CD1c-positive myeloid dendritic cell (primary cell): ENCODE measurements around the gene SLC26A1.
"Not testable (repeated sequence)": the region's sequence is repeated elsewhere in the genome, so short reads cannot be mapped to it uniquely, and the experiment has no call there.

Experiments
- DNase-seq: peaks from one replicate; pipeline ENCODE4 v3.0.0-alpha.2; 2016; ENCODE audit errors: extremely low spot score

The SLC26A1 gene

DNA sequence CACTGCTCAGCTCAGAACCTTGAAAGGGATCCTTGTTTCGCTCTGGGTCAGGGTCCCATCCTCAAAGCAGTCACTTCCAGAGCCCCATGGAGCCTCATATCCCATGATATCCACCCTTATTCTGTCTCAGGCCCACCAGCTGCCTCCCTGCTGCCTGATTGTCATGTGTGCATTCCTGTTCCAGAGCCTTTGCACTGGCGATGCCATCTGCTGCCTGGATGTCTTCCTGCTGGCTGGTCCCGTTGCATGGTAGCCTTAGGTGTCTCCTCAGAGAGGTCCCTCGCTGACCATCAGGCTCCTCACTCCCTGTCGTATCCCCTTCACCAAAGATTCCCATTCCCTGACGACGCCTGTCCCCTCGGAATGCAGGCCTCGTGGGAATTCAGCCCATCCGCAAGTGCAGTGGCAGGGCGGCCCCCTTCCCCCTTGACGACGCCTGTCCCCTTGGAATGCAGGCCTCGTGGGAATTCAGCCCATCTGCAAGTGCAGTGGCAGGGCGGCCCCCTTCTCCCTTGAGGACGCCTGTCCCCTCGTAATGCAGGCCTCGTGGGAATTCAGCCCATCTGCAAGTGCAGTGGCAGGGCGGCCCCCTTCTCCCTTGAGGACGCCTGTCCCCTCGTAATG lies 6.1 kb upstream of the SLC26A1 start:
- DNase-seq, result not testable (repeated sequence)

DNA sequence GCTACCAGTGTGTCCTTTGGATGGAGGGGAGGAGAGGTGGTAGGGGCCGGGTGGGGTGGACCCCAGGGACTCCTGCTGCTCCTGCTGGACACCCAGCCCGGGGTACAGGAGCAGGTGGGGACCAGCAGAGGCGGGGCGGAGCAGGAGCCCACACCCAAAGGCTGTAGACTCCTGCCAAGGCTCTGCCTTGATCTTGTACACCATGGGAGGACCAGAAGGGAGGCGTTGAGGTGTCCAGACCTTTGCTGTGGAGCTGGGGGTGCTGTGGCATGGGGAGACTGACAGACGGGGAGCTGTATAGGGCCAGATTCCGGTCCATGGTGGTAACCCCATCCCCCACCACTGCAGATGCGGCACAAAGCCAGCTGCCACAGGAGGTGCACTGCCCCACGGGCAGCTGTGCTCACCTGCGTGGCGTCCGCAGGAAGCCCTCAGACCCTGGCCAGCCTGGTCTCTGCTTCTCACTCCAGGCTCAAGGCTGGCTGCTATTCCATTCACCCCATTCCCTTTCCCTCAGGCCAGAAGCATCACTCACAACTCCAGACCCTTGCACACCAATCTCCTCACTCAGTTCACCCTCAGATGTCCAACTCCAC lies 5.0 kb upstream of the SLC26A1 start:
- DNase-seq, result no peak

DNA sequence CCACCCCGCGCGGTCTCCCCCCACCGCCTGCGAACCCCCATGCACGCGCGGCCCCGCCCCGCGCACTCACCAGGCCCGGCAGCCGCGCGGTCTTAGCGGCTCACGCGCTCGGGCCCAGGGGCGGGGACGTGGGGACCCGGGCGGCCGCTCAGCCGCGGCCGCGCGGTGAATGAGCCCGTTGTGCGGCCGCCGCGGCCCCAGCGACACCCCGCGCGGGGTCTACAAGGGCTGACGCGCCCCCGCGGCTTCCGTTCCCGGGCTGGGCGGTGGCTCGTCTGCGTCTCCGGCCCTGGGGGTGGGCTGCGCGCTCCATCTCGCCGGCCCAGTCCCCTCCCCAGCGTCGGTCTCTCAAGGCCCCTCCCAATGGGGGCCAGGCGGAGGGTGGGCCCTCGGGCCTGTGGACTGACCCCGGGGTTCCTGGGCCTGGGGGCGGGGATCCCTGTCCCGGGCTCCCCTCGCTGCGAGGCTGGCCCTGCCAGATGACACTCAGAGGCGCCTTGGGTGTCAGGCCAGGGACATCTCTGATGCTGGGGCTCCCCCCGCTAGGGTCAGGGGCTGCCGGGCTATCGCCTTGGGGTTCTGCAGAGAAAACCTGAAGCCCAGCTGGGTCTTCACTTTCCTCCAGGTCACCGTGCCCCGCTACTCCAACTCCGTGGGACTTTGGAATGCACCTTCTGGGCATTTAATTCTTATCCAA lies 4.3 kb upstream of the SLC26A1 start:
- DNase-seq, result no peak

DNA sequence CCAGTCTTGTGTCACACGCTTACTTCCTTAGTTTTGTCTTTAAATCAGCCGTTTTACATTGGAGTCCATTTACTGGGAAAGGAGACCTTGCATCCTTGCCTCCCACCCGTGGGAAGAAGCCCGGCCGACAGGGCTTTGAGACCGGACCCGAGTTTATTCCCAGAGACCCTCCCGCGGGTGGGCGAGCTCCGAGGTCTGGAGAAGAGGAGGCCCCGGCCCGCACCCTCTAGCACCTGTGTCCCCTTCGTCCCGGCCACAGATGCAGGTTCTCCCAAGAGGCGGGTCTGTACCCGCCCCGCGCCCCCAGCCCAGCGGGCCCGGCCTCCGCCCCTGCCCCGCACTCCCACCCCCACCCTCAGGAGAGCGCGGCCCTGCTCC lies 3.8 kb upstream of the SLC26A1 start:
- no peak for DNase-seq

DNA sequence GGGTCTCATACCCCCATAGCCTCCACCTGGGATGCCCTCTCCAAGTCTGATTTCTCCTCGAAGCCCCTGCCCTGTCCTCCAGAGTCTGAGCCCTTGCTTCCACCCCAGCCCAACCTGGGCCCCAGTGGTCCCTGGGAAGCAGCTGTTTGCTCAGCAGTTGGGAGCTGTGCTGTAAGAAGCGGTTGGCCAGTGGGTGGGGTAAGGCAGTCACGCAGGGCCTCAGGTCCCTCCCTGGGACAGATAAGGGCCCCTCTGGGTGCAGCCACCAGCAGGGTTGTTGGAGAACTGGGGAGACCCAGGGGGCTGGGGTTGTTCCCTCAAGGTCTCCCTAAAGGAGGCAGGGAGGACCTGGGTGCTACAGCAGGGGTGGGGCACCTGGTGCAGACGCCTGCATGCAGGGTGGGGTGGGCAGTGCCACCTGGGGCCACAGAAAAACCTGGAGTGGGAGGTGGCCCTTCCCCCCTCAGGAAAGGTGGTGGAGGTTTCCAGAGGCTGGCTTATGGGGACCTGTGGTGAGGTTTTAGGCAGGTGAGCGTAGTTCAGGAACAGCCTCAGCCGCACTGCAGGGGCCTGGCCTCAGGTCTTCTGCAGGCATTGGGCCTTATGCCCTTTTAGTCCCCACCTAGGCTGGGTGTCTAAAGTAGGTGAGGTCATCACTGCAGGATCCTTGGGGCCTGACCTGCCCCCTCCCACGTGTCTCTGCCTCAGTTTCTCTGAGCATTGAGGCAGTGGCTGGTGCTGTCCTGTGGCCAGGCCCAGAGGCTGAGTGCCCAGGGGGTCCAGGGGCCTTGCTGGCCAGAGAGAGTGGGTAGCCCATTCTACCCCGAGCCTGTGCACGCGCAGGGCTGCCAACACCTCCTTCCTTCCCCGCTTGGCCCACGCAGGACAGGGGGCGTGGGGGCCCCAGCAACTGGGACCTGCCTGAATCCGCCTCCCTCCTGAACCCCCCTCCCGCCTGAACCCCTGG lies 3.1 kb upstream of the SLC26A1 start:
- DNase-seq, result no peak

DNA sequence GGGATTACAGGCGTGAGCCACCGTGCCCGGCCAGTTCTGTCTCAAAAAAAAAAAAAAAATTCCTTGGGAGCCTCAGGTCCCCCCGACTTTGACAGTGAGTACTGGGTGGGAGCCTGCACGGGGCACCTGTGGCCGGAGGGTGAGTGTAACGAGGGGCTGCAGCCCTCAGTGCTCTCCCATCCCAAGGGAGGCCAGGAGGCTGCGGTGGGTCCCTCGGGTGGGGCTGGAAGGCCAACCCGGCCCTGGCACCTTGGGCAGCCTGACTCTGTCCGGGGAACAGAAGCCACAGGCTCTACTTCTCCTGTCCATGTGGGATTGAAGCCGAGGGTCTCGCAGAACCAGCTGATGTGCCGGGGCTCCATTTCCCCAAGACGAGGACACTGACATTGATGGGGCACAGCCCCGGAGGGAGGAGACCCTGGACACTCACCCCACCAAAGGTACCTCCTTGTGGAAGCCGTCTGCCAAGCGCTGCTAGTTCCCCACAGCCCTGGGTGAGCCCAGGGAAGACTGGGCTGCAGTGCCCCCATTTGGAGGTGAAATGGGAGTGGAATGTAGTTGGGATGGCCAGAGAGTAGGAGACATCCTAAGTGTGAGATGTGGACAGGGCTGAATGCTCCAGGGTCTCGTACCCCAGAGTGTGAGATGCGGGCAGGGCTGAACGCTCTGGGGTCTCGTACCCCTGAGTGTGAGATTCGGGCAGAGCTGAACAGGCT lies 2.3 kb upstream of the SLC26A1 start:
- no peak for DNase-seq

DNA sequence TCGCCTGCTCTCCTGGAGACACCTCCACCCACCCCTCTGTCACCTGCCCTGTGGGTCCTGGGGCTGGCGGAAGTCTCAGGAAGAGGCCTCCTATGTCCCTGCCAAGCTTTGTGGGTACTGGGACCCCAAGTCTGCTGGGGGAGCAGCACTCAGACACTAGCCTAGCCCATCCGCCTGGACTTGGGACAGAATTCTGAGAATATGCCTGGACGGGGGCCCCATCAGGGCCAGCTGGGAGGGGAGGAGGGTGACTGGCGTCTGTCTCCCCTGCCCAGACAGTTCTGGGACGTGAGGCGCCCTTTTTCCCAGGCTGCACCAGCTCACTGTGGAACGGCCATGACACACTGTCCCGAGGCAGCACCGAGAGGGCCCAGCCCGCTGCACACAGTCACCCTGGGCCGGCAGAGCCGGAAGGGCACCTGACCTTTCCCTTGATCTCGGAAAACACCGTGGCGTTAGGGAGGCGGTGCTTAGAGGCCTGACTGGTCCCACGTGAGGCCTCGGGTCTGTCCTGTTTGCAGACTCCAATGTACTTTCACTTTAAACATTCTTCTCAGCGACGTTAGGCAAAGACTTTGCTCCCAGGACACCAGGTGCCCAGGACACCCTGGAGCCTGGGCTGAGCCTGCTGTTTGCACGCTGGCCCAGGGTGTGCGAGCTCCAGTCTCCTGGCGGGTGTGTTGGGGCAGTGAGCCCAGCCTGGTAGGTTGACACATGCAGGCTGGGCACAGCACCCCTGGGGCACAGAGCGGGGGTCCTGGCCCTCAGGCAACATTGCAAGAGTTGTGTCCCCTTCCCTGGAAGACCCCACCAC lies 700 bp downstream of the SLC26A1 start:
- DNase-seq, result no peak

DNA sequence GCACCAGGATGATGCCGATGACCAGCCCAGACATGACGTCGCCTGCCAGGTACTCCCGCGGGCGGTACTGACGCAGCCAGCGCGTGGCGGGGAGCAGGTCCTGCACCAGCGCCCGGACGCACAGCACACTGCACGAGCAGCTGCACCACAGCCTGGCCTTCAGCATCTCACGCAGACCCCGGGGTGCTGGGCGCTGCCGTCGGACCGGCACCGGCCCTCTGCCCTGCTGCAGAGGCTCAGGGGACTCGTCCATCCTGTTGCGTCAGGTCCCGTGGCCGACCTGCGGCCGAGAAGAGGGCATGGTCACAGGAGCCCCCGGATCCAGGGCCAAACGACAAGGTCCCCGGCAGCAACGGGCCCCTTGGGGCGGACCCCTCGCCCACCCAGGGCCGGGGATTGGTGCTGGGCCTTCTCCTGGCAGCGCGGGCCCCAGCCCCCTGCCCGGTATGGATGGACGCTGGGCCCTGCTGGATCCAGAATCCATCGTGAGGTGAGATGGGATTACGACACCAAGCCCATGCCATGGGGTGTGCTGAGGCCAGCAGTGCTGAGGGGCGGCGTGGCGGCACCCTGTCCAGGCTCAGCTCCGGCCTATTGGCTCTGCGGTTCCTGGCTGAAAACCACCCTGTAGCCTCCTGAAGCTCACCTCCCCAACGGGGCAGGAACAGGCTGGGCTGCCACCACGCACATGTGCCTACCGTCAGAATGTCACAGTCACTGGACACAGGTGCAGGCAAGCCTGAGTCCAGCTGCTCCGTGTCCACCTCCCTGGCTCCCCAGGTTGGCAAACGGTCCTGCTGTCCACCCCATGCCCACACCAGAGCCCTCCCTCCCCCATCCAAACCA lies 1.5 kb downstream of the SLC26A1 start:
- DNase-seq, result no peak

DNA sequence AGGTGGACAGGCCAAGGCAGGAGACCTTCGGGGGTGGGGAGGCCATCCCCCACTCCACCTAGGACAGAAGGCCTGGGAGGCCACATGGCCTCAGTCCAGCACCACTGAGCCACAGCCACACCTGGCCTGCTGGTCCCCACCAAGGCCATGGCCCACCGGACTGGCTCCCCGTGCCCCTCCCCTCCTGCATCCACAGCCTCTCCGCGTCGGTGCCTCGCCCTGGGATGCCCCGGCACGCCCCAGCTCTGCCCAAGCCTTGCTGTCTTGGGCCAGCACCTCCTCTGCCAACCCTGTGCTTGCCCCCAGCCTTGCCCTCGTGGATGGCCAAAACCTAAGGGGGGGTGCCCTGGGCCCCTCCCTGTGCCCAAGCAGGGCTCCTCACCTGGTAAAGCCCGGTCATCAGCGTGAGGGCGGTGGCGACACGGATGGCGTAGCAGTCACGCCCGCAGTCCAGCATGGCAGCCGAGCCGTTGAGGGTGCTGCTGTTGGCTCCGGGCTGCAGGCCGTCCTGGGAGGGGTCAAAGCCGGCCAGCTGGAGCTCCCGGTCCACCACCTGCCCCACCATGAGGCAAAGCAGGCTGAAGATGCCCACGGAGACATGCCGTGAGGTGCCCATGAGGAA lies 2.3 kb downstream of the SLC26A1 start:
- no peak for DNase-seq

DNA sequence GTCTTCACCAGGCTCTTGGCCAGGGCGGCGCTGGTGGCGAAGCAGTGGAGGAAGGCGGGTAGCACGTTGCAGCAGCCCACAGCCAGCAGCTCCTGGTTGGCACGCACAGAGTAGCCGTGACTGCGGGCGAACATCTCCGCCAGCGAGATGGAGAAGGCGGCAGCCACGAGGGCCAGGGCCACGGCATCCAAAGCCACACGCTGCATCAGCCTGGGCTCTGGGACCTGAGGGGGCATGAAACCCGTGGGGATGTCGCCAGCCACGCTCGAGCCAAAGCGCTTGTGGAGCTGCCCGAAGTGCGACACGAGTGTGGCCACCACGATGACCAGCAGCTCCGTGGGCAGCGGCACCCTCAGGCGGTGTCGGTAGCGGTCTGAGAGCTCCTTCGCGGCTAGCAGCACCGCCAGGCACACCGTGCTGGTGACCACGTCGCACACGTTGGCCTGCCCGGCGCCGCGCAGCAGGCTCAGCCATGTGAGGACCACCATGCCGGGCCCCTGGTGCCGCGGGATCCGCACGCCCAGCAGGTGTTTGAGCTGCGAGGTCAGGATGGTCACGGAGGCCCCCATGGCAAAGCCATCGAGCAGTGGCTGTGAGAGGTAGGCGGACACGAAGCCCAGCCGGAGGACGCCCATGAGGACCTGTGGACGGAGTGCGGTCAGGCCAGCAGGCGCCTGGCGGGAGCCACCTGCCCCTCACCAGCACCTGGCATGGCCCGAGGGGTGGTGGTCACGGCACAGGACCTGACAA lies 3.3 kb downstream of the SLC26A1 start:
- no peak for DNase-seq

DNA sequence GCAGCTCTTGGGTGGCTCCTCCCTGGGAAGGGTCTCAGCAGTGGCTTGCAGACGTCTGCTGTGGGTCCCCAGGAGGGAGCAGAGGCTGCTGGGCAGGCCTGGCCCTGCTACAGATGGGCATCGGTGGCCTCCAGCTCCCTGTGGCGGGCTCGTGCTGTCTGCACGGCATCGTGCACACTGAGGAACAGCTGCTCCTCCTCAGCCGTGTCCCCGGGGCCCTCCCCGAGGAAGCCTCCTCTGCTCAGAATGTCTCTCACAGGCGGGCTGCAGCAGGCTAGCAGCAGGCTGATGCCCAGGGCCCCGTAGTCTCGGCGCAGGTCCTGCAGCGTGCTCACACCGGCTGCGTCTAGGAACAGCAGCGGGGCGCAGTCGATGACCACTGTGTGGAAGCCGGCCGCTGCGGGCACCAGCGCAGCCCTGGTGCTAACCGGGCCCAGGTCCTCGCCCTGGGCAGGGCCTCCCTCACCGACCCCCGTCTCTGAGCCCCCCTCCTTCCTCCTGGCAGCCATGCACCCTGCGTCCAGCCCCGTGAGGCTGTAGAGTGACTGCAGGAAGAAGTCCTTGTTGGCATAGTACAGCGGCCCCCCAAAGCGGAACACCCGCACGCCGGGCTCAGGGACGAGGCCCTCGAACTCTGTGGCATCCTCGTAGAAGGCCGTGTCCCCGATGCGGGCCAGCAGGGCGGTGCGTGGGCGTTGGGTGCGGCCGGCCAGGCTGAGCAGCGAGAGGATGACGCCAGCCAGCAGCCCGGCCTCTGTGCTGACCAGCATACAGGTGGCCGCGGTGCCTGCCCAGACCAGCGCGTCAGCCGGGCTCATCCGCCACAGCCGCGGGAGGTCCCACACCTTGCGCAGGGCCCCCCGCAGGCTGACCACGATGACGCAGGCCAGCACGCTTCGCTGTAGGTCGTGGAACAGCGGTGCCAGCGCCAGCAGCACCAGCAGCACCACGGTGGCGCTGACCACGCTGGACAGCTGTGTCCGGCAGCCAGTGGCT lies 4.2 kb downstream of the SLC26A1 start:
- DNase-seq, result no peak

DNA sequence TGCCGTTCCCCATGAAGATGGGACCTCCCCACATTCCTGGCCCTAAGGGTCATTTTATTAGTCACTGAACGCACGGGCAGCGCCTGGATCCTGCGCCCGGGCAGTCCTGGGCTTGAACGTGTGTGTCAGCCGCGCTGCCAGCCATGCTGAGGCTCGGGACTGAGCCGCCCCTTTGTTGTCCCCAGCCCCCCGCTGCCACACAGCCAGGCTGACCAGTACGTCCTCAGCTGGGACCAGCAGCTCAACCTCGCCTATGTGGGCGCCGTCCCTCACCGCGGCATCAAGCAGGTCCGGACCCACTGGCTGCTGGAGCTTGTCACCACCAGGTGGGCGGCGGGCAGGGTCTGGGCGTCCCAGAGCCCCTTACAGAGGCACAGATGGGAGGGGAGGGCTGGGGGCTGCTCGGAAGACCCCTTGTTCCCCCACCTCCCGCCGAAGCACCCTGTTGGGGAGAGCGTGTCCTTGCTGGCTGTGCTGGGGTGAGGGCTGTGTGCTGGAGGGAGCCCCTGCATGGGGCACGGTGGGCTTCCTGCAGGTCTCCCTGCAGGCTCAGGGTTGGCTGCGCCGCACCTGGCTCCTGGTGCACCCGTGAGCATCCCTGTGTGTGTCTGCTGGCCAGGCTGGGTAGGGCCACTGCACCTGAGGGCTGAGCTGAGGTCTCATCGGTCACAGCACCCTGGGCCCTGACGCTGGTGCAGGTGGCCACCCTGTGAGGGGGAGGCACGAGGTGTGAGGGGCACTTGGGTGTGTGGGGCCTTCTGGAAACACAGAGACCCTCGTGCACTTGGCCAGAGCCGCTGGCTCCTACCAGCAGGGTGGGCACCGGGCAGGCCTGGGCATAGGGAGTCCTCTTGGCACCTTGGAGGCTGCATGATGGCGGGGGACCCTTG lies 5.3 kb downstream of the SLC26A1 start:
- DNase-seq, result no peak

DNA sequence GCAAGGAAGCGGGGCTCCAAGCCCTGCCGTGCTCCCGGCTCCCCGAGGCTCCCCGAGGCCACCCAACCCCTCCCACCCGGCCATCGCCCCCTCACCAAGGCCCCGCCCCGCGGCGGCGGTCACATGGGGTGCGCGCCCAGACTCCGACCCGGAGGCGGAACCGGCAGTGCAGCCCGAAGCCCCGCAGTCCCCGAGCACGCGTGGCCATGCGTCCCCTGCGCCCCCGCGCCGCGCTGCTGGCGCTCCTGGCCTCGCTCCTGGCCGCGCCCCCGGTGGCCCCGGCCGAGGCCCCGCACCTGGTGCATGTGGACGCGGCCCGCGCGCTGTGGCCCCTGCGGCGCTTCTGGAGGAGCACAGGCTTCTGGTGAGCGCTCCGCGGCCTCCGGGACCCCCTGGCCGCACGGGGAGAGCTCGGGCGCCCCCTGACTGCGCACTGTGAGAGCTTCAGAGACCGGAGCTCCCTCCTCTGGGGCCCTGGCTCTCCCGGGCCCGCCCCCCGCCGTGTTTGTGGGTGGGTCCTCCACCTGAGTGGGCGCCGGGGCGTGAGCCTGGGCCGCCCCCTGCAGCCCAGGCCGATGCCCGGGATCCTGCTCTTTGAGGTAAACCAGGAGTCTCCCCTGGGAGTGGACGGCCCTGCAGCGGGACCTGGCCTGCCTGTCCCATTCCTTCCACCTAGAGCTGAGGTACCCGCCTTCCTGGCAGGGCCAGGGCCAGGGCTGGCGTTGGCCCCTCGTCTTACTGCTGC lies 6.2 kb downstream of the SLC26A1 start, which contains the start of gene IDUA:
TSS of gene IDUA (plus strand) at position 166 of the 745 bp plus-strand sequence. CDS start at position 207, 41 bp downstream.
- DNase-seq, result peak; percentile 90

DNA sequence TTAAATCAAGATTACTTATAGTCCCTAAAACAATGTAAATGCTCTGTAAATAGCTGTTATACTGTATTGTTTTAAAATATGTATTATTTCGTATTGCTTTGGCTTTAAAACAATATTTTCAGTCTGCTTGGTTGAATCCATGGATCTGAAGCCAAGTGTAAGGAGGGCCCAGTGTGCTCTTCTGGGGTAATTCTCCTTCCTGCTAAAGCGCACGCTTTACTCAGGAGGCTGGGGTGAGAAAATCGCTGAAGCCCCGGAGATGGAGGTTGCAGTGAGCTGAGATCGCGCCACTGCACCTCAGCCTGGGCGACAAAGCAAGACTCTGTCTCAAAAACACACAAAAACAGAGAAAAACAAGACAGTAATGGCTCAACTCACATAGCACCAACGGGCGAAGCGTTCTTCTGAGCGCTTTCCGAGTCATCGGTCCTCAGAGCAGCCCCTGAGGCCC lies 6.8 kb downstream of the SLC26A1 start:
- DNase-seq, result no peak

DNA sequence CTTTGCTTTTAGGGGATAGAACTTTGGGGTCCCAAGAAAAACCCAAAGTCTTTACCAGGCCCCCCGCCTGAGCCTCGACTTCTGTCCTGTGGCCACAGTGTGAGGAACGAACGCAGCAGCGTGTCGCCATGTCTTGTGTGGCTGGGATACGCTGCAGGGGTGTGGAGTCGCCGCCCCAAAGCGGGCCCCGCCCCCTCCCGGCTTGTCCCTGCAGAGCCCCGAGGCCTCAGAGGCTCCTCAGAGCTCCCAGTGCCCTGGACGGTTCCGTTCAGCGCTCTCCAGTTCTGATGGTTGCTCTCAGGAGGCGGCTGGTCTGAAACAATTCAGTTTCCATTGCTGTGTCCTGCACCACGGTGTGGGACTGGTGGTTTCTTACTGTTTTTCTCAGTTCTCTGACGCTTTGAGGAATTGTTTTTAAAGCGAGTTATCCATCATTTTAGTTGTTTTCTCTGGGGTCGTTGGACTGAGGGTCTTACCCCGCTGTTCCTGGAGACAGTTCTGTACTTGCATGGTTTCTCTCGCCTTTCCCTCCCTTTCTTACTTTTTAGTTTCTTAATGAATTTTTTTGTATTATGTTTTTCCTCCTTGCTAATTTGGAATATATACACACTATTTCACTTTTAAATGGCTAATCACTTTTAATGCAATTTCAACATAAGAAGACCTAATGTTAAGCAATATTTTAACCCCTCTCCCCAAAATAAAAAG lies 7.9 kb downstream of the SLC26A1 start:
- DNase-seq, result peak; percentile 69
